Spleen (tissue), 11 donors: ENCODE measurements around the gene CNPY1. TPM values are rescaled to one million over a fixed set of nuclear protein-coding genes. Genes with fewer than 3 reads are reported as not detected.

Experiments
- DNase-seq: peaks from one replicate; pipeline ENCODE4 v3.0.0-alpha.2; 2020
- H3K27ac ChIP-seq, 8 donors: fragments of 200-600 bp; sonication (generic) in 7 of 8; 1 replicate in 4 of 8; 2 replicates in 4 of 8; pipeline versions ENCODE4 v1.5.0 to v1.8.0; 2016 to 2021; ENCODE audit warnings: inconsistent platforms in 4 of 8, mild to moderate bottlenecking in 4 of 8, moderate library complexity in 1 of 8
- H3K27me3 ChIP-seq, 7 donors: fragments of 200-600 bp; sonication (generic) in 6 of 7; replicated peaks in 1 of 7; 1 replicate in 4 of 7; 2 replicates in 3 of 7; pipeline versions ENCODE4 v1.5.0 to v1.8.0; 2016 to 2021; ENCODE audit warnings: inconsistent platforms in 3 of 7, mild to moderate bottlenecking in 1 of 7
- H3K36me3 ChIP-seq, 6 donors: fragments of 200-600 bp; sonication (generic) in 5 of 6; 1 replicate in 4 of 6; 2 replicates in 2 of 6; pipeline versions ENCODE4 v1.5.0 to v1.8.0; 2016 to 2021; ENCODE audit warnings: inconsistent platforms in 2 of 6
- H3K4me1 ChIP-seq, 6 donors: fragments of 200-600 bp; sonication (generic) in 5 of 6; 1 replicate in 3 of 6; 2 replicates in 3 of 6; pipeline versions ENCODE4 v1.5.0 to v1.8.0; 2016 to 2021; ENCODE audit warnings: inconsistent platforms in 3 of 6
- H3K4me3 ChIP-seq, 8 donors: fragments of 200-600 bp; sonication (generic) in 7 of 8; 1 replicate in 4 of 8; 2 replicates in 4 of 8; pipeline versions ENCODE4 v1.5.0 to v1.8.0; 2016 to 2021; ENCODE audit warnings: inconsistent platforms in 4 of 8, mild to moderate bottlenecking in 4 of 8, moderate library complexity in 2 of 8
- H3K9me3 ChIP-seq, 8 donors: fragments of 200-600 bp; sonication (generic) in 7 of 8; 1 replicate in 4 of 8; 2 replicates in 4 of 8; pipeline versions ENCODE4 v1.5.0 to v1.8.0; 2016 to 2021; ENCODE audit warnings: inconsistent platforms in 4 of 8
- CTCF ChIP-seq, 11 experiments: fragments of 200-600 bp in 7 of 11; fragments of 450-650 bp in 4 of 11; sonication (generic) in 4 of 11; IDR thresholded peaks in 8 of 11; conservative IDR thresholded peaks in 3 of 11; 1 replicate in 7 of 11; 2 replicates in 4 of 11; pipeline versions ENCODE4 v1.4.0 to v1.8.0; 2016 to 2021; ENCODE audit warnings: antibody characterized with exemption in 11 of 11, inconsistent platforms in 4 of 11, mild to moderate bottlenecking in 1 of 11
- POLR2A ChIP-seq, 3 donors: fragments of 450-650 bp; IDR thresholded peaks; one replicate each; pipeline ENCODE4 v1.5.1; 2017; ENCODE audit warnings: antibody characterized with exemption in 3 of 3, mild to moderate bottlenecking in 1 of 3
- POLR2AphosphoS5 ChIP-seq, 3 donors: sonication (generic); formaldehyde crosslinking; IDR thresholded peaks; one replicate each; pipeline ENCODE4 v1.5.1; 2017; ENCODE audit warnings: antibody characterized with exemption in 3 of 3
- WGBS, 5 donors: extraction: QIAGEN DNeasy Blood & Tissue Kit in 3 of 5; methylation state at CpG; one replicate each; pipeline versions ENCODE4 v1.1.5 to v1.1.7; 2013 to 2018; 5-methylcytosine and 5-hydroxymethylcytosine counted together
- intact Hi-C: fragments of 100-400 bp; cut with DNase I; formaldehyde crosslinking; loops from one replicate; pipeline ENCODE4 v1.15.0; 2023; ENCODE audit warnings: low total_unique reads
- polyA plus RNA-seq, 3 donors: library from polyadenylated mRNA; stranded (reverse); fragments of 200-250 nt; gene quantifications; one replicate each; pipeline ENCODE4 v1.2.1, GENCODE V29; 2013
- total RNA-seq, 7 donors: library from RNA; depleted of rRNA in 3 of 7; stranded (reverse); fragments of >200 nt in 3 of 7; fragmentation: NEBNext Ultra II Directional in 4 of 7; extraction: Animal tissue kit (Norgen Biotek cat#: 25700) in 4 of 7; gene quantifications; one replicate each; pipeline versions ENCODE4 v1.1.0 to v1.2.1, GENCODE V29; 2016 to 2021
- donor health status: healthy with polysubstance abuse.
- donor health status: DM: no; HTN: no; CAD: no; lungs with moderate emphysema.
- donor health status: DM: no; HTN: no; CAD: no.
- donor health status: Bipolar disorder and iron deficiency.
- donor health status: healthy.
- donor health status: DM: no; HTN: no; CAD: no.
- donor health status: DM: yes; HTN: yes; CAD: no.

Gene CNPY1
- total and polyA plus RNA-seq, 10 donors = not detected

- Histone ChIP-seq H3K9me3 (peaks cover 0 to 7% (median 0%) of the 10 kb centered on the region in 8 donors), H3K4me3 (no peak overlapping the region), H3K27ac (no peak overlapping the region), H3K36me3 (no peaks in the 10 kb centered on the region), H3K27me3 (peaks cover 7 to 100% (median 70%) of the 10 kb centered on the region in 7 donors), H3K4me1 (peaks cover 7 to 16% (median 12%) of the 10 kb centered on the region in 6 donors)
- 30 to 39% (median 32%) methylated on average over 4 of the region's 4 CpGs for WGBS, 5 donors
- TF ChIP-seq POLR2AphosphoS5 (IDR thresholded peaks at IDR 0.05) (no peak), CTCF (IDR thresholded peaks at IDR 0.05 in 8 of 11, conservative IDR thresholded peaks at IDR 0.05 in 3 of 11) (no peak), POLR2A (IDR thresholded peaks at IDR 0.05) (no peak)
- intact Hi-C loops = no loop called here
- DNase-seq = no peak
Measured at GRCh38 chr7:155512246-155512887, 34.0 kb downstream of the CNPY1 start.

DNA sequence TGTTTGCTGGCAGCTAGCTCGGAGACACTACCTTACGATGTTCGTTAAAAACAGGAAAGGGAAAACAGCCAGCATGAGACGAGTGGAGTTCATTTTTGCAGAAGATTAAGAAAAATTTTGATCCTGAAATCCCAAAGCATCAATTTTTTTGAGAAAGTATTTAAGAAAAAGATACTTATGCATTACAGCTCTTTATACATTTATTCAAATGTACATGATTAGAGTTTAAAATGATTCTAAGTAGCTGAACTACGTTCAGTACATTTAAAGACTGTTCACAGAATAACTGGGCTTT is 34.7 kb downstream of the CNPY1 start:
- intact Hi-C loops = no loop called here
- 11 to 16% (median 15%) methylated on average over 5 of the region's 5 CpGs for WGBS, 5 donors
- Histone ChIP-seq H3K4me1 (peaks cover 7 to 19% (median 14%) of the 10 kb centered on the region in 6 donors), H3K27me3 (peaks cover 7 to 100% (median 77%) of the 10 kb centered on the region in 7 donors), H3K27ac (no peak overlapping the region), H3K36me3 (no peaks in the 10 kb centered on the region), H3K4me3 (no peak overlapping the region), H3K9me3 (peaks cover 0 to 7% (median 0%) of the 10 kb centered on the region in 8 donors)
- no peak for TF ChIP-seq CTCF (IDR thresholded peaks at IDR 0.05 in 8 of 11, conservative IDR thresholded peaks at IDR 0.05 in 3 of 11)
- TF ChIP-seq POLR2A (IDR thresholded peaks at IDR 0.05) = no peak
- TF ChIP-seq POLR2AphosphoS5 (IDR thresholded peaks at IDR 0.05) = no peak
- no peak for DNase-seq

DNA sequence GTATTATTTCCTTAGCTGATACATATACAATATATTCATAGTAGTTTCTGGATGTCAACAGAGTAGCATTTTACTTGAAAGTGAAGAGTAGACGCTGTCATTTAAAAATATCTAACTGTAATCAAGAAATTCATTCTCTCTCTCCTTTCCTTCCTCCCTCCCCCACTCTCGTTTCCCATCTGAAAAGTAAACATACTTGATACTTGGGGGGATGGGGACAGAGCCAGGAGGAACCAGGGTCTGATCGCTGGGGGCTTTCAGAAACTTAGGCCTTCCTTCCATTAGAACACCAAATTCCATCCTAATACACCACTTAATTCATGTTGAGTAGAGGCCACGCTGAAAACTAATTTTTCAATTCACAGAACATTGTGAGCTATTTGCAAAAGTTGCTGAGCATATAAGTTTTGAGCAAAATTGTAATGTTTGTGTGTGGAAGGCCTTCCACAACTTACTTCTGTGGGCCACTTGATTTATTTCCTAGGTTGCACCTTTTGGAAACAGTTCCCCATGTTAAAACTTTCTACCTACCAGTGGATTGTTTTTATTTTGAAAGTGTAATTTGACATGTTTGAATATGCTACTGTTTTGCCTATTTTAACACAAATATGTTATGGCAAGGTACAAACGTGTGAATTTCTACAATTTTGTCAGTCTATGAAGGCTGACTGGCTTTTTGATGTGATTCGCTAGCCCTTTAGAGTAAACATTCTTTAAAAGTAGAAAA is 35.2 kb downstream of the CNPY1 start:
- 2 to 8% (median 6%) methylated on average over 6 of the region's 6 CpGs for WGBS, 5 donors
- DNase-seq = no peak
- H3K36me3 ChIP-seq = no peaks in the 10 kb centered on the region

More for the DNA sequence above, 35.2 kb downstream of the CNPY1 start:
- Histone ChIP-seq H3K4me1 (peaks cover 7 to 21% (median 14%) of the 10 kb centered on the region in 6 donors), H3K27me3 (peaks cover 7 to 100% (median 82%) of the 10 kb centered on the region in 7 donors), H3K9me3 (peaks cover 0 to 7% (median 0%) of the 10 kb centered on the region in 8 donors), H3K27ac (no peak overlapping the region), H3K4me3 (no peak overlapping the region)
- TF ChIP-seq CTCF (IDR thresholded peaks at IDR 0.05 in 8 of 11, conservative IDR thresholded peaks at IDR 0.05 in 3 of 11) (no peak), POLR2A (IDR thresholded peaks at IDR 0.05) (no peak), POLR2AphosphoS5 (IDR thresholded peaks at IDR 0.05) (no peak)
- intact Hi-C loops = no loop called here
